GM19351 (cell line): ENCODE results near the gene TMEM138.

Experiments
- ATAC-seq: cut with Tn5 transposase; IDR thresholded peaks from one replicate; pipeline ENCODE4 v1.9.1; 2021; ENCODE audit warnings: mild to moderate bottlenecking, moderate library complexity; ENCODE audit not compliant: unreplicated experiment

Gene TMEM138

GRCh38 chr11:61341706-61342105 lies 20.5 kb upstream of the TMEM138 start:
- no peak for ATAC-seq

DNA sequence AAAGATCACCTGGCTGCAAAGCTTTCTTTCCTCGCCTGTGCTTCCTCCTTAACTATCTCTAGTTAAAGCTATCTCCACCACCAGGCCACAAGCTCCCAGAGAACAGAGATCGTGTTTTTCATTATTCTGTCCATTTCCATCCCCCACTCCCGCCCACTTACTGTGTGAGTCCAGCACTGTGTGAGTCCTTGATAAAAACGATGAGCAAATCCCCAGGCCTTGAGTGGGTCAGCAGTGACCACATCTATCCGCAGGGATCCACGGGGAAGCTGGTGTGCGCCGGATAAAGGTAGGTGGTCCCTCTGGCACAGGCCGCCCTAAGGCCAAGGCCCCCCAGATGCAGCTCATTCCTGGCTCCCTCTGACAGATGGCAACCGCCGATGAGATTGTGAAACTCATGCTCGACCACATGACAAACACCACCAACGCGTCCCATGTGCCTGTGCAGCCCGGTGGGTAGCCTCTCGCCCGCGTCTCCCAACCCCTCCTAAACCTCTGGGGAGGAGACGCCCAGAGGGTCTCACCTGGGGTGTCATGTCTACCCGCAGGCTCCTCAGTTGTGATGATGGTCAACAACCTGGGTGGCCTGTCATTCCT lies 19.9 kb upstream of the TMEM138 start:
- no peak for ATAC-seq

GRCh38 chr11:61343792-61344745 lies 18.1 kb upstream of the TMEM138 start:
- ATAC-seq: no peak

- ATAC-seq: no peak
Observed at GRCh38 chr11:61345170-61345610, 17.0 kb upstream of the TMEM138 start.

DNA sequence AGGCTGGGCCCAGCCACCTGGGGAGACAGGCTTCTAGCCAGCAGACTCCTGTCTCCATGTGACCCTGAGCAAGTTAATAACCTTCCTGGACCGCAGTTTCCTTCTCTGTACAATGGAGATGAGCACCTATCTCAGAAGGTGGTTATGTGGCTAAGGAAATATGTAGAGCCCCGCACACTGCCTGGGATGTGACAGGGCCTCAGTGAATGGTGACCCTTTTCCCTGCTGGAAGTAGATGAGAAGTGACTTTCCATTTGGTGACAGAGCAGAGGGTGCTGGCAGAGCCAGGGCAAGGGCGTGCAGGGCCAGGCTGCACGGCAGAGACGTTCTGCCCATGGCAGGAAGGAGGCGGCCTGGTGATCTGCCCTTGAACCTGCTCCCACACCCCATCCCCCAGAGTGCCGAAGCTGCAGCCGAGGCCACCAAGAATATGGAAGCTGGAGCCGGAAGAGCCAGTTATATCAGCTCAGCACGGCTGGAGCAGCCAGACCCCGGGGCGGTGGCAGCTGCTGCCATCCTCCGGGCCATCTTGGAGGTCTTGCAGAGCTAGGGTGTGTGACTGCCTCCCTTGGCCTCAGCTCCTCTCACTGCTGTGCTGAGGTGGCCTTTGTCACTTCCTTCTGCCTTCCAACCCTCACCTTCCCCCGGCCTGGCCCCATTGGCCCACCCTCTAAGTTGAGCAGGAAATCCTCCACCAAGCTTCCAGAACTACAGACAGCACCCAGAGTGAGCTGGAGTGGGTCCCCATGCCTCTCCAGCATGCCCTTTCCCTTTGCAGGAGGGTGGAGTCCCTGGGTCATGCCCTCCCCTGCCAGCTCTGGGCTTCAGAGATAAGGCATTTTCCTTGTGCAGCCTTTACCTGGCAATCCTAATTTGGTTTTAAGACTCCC lies 16.0 kb upstream of the TMEM138 start:
- ATAC-seq: no peak

GRCh38 chr11:61347916-61348461 lies 14.2 kb upstream of the TMEM138 start:
- no peak for ATAC-seq

DNA sequence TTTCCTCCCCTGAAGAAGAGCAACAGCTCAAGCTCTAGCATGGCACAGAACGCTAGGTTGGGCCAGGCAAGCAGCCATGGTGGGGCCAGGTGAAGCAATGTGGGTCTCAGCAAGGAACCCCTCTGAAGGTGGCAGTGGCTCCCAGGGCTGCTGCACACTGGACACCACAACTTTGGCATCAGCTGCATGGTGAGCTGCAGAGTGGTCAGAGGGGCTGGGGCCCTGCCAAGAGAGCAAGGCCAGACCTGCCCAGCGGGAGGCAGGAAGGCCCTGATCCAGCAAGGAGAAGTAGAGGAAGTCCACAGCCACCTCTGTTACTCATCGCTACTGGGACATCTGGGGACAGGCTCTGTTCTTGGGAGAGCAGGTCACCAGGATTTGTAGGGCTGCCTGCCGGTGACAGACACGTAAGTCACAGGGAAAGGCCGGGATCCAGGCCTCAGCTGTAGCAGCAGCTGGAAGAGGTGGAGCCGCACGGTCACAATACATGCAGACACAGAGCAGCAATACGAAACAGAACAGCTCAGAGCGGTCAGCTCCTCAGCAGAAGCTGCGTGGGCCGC lies 12.9 kb upstream of the TMEM138 start:
- ATAC-seq: no peak

DNA sequence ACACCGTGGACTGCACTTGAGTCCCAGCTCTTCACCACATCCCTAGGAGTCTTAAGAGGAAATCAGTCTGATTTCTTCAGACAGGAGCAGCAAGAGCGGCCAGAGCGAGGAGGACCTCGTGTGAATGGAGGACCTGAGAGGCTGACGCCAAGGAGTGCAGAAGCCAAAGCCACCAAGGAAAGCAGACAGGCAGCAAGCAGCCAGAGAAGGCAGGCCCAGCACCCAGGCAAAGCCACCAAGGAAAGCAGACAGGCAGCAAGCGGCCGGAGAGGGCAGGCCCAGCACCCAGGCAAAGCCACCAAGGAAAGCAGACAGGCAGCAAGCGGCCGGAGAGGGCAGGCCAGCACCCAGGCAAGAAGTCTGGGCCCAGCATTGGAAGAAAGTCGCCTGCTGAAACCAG lies 12.3 kb upstream of the TMEM138 start:
- ATAC-seq: no peak

- no peak for ATAC-seq
Observed at GRCh38 chr11:61350336-61350735, 11.8 kb upstream of the TMEM138 start.

- no peak for ATAC-seq
Observed at GRCh38 chr11:61350803-61351202, 11.4 kb upstream of the TMEM138 start.

DNA sequence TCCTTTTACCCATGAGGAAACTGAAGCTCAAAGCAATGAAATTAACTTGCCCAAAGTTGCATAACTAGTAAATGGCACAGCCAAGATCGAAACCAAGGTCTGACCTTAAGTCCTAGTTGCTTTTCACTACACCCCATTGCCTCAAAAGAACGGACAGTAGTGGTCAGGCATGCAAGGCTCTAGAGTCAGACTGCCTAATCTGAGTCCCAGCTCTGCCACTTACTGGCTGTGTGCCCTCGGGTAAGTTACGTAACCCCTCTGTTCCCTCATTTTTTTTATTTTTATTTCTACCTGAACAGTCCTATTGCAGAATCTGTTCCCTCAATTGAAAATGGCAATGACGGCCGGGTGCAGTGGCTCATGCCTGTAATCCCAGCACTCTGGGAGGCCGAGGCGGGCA lies 10.1 kb upstream of the TMEM138 start:
- no peak for ATAC-seq

DNA sequence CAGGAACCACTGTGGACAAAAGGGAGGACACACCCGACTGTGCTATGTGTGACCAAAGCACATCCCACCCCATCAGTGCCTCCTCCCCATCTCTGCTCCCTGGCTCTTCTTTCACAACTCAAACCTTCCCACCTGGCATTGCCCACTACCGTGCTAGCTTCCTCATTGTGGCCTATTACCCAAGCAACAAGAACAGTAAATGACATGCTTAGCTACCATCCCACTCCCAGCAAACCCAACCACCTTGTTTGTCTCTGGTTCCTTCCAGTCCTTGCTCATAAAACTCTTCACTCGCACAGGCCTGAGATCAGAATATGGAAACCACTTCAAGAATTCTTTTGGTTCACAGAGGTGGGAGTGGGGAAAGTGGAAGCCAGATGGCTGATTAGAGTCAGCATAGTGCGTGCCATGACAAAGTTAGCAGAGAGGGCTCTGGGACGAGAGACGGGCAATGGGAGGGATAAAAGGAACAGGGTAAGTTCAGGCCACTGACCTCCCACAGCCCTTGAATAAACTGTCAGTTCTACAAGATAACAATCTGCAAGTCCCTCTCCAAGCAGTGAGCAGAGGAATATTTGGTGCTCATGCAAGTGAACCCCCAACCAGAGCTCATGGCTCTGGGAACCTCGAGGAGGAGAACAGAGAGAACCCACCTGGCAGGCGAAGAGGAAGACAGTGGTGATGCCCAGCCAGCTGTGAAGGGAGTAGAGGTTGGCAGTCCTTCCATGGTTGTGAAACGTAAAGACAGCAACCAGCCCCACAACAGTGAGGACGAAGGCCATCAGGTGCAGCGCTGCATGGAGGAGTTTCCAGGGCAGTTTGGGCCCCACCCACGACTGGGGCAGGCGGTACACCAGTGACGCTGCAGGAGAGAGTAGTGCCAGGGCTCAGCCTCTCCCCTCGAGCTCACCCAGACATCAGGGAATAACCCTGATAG lies 8.8 kb upstream of the TMEM138 start:
- no peak for ATAC-seq

- ATAC-seq: no peak
Observed at GRCh38 chr11:61354208-61354607, 8.0 kb upstream of the TMEM138 start.

DNA sequence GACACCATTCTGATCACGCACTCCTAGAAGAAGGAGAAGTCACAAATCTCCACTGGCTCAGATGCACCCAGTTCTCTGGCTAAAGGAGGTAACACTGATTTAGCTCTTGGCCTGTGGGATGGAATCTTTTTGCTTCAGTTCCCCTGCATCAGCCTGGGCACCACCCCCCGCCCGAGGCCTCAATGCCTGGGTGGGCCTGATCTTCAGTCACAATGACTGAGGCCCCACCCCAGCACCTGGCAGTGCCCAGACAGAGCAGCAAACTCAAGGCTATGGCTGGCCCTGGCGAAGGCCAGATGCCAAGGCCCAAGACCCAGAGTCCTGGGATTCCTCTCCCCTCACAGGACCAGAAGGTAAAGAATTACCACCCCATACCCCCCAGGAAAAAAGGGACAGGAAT lies 5.5 kb upstream of the TMEM138 start:
- ATAC-seq: no peak

GRCh38 chr11:61357233-61357893 lies 4.8 kb upstream of the TMEM138 start:
- peak; percentile 40 for ATAC-seq

GRCh38 chr11:61357894-61358239 lies 4.3 kb upstream of the TMEM138 start:
- no peak for ATAC-seq

GRCh38 chr11:61358566-61358965 lies 3.6 kb upstream of the TMEM138 start:
- no peak for ATAC-seq

GRCh38 chr11:61359516-61359915 lies 2.7 kb upstream of the TMEM138 start:
- no peak for ATAC-seq

- ATAC-seq: no peak
Observed at GRCh38 chr11:61361237-61361740, 885 bp upstream of the TMEM138 start.
